Activated CD4-positive, alpha-beta T cell treated with anti-CD3 and anti-CD28 coated beads, Interleukin-2, amount 10 ng/mL, durations not matched to agents 7 days and 5 days (primary cell): ENCODE measurements around the gene SEPTIN11. TPM values are rescaled to one million over a fixed set of nuclear protein-coding genes. Genes with fewer than 3 reads are reported as not detected.

ENCODE experiments used
- CTCF ChIA-PET: fragments of 350-600 bp; sonication (Branson Sonifier 250); formaldehyde crosslinking; loops from one replicate; lab custom pipeline; 2021; ENCODE audit warnings: antibody characterized with exemption; lab: Charles Lee
- POLR2A ChIA-PET: fragments of 350-600 bp; sonication (Branson Sonifier 250); formaldehyde crosslinking; loops from one replicate; lab custom pipeline; 2021; ENCODE audit warnings: antibody characterized with exemption; lab: Charles Lee
- DNase-seq: peaks from one replicate; pipeline ENCODE4 v3.0.0-alpha.2; 2020
- H3K27ac Mint-ChIP-seq: one replicate; pipeline ENCODE4 v1.8.0; 2021; ENCODE audit warnings: mild to moderate bottlenecking, moderate library complexity, mixed read lengths
- H3K27me3 Mint-ChIP-seq: one replicate; pipeline ENCODE4 v1.8.0; 2021; ENCODE audit warnings: mixed read lengths
- H3K36me3 Mint-ChIP-seq: one replicate; pipeline ENCODE4 v1.8.0; 2021; ENCODE audit warnings: low read depth, mixed read lengths
- H3K4me1 Mint-ChIP-seq: one replicate; pipeline ENCODE4 v1.8.0; 2021; ENCODE audit warnings: mixed read lengths
- H3K4me3 Mint-ChIP-seq: one replicate; pipeline ENCODE4 v1.8.0; 2021; ENCODE audit warnings: mild to moderate bottlenecking, moderate library complexity, mixed read lengths
- H3K9me3 Mint-ChIP-seq: one replicate; pipeline ENCODE4 v1.8.0; 2021; ENCODE audit warnings: mixed read lengths
- total RNA-seq, 2 experiments: library from RNA; stranded (reverse); gene quantifications; one replicate each; pipeline ENCODE4 v1.2.3, GENCODE V29; 2021

SEPTIN11 gene
- total RNA-seq, 2 experiments from 2014 or later, result 23.4 to 24.5 TPM

DNA sequence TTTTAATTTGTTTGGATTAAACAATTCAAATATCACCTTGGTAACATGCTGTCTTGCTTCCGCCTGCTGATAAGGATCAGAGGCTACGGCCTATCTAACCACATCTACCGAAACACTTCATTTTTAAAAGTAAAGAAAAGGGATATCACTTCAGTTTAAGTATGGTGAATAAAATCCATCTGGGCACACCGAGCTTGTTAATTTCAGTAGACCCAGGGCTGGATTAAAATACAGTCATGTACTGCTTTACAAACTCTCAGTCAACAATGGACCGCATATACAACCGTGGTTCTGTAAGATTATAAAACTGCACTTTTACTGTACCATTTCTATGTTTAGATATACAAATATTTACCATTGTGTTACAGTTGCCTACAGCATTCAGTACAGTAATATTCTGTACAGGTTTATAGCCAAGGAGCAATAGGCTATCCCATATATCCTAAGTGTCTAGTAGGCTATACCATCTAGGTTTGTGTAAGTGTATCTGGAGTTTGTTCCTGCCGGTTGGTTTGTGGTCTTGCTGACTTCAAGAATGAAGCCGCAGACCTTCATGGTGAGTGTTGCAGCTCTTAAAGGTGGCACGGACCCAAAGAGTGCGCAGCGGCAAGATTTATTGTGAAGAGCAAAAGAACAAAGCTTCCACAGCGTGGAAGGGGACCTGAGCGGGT lies 40.0 kb downstream of the SEPTIN11 start:
- H3K9me3 Mint-ChIP-seq, result peaks cover 15% of the 10 kb centered on the region

DNA sequence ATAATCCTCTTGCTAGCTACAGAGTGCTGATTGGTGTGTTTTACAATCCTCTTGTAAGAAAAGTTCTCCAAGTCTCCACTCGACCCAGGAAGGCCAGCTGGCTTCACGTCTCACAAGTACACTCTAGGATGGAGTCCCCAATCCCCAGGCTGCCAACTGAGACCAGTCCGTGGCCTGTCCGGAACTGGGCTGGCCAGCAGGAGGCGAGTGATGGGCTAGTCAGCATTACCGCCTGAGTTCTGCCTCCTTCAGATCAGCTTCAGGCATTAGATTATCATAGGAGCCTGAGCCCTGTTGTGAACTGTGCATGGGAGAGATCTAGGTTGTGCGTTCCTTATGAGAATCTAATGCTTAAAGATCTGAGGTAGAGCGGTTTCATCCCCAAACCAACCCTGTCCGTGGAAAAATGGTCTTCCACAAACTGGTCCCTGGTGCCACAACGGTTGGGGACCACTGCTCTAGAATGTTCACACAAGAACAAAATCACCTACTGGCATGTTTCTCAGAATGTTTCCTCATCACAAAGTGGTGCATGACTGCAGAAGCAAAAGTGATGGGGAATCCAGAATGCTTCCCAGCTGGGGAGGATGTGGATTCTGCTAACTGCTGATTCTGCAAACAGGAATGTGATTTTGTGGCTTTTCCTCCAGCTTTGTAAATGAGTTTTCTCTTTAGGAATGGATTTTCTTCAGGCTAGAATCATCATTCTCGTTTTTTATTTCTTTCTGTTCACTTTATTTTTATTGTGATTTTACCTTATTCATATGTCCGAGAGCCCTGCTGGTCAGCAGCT lies 40.9 kb downstream of the SEPTIN11 start:
- H3K9me3 Mint-ChIP-seq, result peaks cover 15% of the 10 kb centered on the region
- DNase-seq, result no peak
- peaks cover 19% of the 10 kb centered on the region for H3K36me3 Mint-ChIP-seq
- POLR2A ChIA-PET, result no interaction called here
- no peak overlapping the region for H3K4me3 Mint-ChIP-seq
- CTCF ChIA-PET, result interaction anchor here (0.5 to 1.4 kb wide), 4 partner anchors 10 to 44 kb away, joined by 3 to 5 read pairs (median 3); no protein-coding TSS in a partner anchor
- H3K27ac Mint-ChIP-seq, result peak overlapping the region; percentile 75
- H3K4me1 Mint-ChIP-seq, result peaks cover 65% of the 10 kb centered on the region
- H3K27me3 Mint-ChIP-seq, result peaks cover 43% of the 10 kb centered on the region

More for the DNA sequence above, 40.0 kb downstream of the SEPTIN11 start:
- Mint-ChIP-seq H3K27ac (peak overlapping the region; percentile 75), H3K36me3 (peaks cover 18% of the 10 kb centered on the region), H3K27me3 (peaks cover 44% of the 10 kb centered on the region), H3K4me3 (peak overlapping the region; percentile 15), H3K4me1 (peaks cover 69% of the 10 kb centered on the region)
- DNase-seq, result peak; percentile 69
- CTCF ChIA-PET, result interaction anchor here (0.6 to 1.4 kb wide), 3 partner anchors 28 to 1654 kb away, joined by 3 read pairs; no protein-coding TSS in a partner anchor
- POLR2A ChIA-PET, result no interaction called here

DNA sequence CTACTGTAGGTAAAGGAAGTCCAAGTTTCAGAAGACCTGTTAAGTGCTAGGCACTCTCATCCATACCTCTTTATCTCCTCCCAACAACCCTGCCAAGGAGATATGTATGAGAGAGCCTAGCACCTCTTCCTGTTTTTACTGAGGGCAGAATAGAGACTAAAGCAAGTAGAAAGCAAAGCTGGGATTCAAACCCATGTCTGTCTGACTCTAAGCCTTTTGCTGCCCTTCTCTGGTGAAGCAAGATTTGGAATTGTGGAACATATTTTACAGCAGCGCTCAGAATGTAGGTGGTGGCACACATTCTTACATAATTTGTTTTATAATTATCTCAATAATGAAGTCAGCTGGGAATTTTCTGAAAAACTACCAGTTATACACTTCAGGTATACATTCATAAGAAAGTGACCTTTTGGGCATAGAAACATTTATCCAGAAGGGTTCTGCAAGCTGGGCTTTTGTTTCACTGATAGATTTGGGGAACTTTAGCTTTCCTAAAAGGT lies 41.7 kb downstream of the SEPTIN11 start:
- no peak overlapping the region for H3K4me3 Mint-ChIP-seq
- no peak for DNase-seq
- CTCF ChIA-PET, result interaction anchor here (0.5 to 1.4 kb wide), 3 partner anchors 10 to 43 kb away, joined by 3 to 5 read pairs (median 3); no protein-coding TSS in a partner anchor
- peaks cover 22% of the 10 kb centered on the region for H3K36me3 Mint-ChIP-seq
- POLR2A ChIA-PET, result no interaction called here
- peaks cover 68% of the 10 kb centered on the region for H3K4me1 Mint-ChIP-seq
- peaks cover 39% of the 10 kb centered on the region for H3K27me3 Mint-ChIP-seq
- peaks cover 15% of the 10 kb centered on the region for H3K9me3 Mint-ChIP-seq
- H3K27ac Mint-ChIP-seq, result no peak overlapping the region

DNA sequence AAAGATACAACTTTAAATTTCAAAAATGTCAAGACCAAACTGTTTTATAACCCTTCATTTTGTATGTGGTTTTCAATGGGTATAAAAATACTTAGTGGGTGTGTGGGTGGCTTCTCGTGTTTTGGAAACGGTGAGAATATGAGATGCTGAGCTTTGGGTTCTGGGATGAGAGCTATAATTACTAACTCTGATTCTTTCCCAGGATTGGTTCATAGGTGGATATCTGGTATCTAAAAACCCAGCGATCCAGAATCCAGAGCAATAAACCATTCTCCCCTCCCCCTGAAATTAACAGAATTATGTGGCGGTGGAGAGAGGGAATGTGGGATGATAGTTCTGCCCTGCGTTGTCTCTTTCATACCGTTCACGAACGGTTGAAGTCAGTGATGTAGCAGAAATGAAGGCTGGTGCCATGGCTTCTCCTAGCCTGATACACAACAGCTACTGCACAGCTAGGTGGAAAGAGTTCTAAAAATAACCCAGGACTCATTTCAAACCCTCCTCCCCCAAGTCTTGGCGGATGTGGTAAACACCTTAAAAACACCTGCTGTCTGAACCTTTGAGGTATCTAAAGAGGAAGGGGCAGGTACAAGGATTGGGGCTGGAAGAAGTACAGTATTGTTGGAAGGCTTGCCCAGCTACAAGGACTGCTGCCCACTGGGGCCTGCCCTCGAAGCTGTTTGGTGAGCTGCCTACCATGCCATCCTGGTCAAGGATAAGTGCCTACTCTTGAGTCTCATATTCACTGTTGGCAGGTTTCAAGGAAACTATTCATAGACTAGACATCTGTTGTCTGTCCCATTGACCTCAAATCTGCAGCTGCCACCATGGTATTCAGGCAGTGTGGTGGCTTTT lies 44.5 kb downstream of the SEPTIN11 start:
- Mint-ChIP-seq H3K27me3 (peaks cover 28% of the 10 kb centered on the region), H3K36me3 (peaks cover 25% of the 10 kb centered on the region)

DNA sequence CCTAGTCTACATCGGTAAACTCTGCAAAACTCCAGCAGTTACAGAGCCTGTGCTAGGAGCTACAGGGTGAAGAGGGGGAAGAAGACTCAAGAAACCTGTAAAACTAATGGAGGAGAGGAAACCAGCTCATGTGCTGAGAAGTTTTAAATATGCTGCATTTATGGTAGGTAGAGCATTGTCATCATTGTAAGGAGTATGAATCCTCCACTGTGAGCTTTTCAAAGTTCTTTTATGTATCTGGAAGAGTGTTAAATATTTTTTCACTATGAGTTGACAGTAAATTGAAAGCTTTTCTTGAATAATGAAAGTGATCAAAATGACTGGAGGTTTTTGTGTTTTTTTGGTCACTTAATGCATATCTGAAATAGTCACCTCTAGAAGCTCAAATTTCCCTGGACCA lies 46.2 kb downstream of the SEPTIN11 start:
- ChIA-PET POLR2A (interaction anchor here (0.6 kb wide), 1 partner anchor 161 kb away, joined by 3 read pairs; the partner anchor contains the start of gene CCNG2), CTCF (interaction anchor here (0.8 to 3.5 kb wide), 10 partner anchors 8 to 44 kb away, joined by 3 to 14 read pairs (median 4); no protein-coding TSS in a partner anchor)
- H3K36me3 Mint-ChIP-seq, result peaks cover 19% of the 10 kb centered on the region
- no peak overlapping the region for H3K27ac Mint-ChIP-seq
- no peak overlapping the region for H3K4me3 Mint-ChIP-seq
- peaks cover 25% of the 10 kb centered on the region for H3K27me3 Mint-ChIP-seq
- peaks cover 10% of the 10 kb centered on the region for H3K9me3 Mint-ChIP-seq
- H3K4me1 Mint-ChIP-seq, result peaks cover 35% of the 10 kb centered on the region
- no peak for DNase-seq

More for the DNA sequence above, 44.5 kb downstream of the SEPTIN11 start:
- CTCF ChIA-PET, result interaction anchor here (0.6 to 3.5 kb wide), 3 partner anchors 10 to 813 kb away, joined by 3 to 14 read pairs (median 9); no protein-coding TSS in a partner anchor
- POLR2A ChIA-PET, result no interaction called here
- peak overlapping the region; percentile 87 for H3K27ac Mint-ChIP-seq
- DNase-seq, result peak; percentile 84
- H3K4me1 Mint-ChIP-seq, result peaks cover 50% of the 10 kb centered on the region
- peaks cover 15% of the 10 kb centered on the region for H3K9me3 Mint-ChIP-seq
- peak overlapping the region; percentile 52 for H3K4me3 Mint-ChIP-seq

DNA sequence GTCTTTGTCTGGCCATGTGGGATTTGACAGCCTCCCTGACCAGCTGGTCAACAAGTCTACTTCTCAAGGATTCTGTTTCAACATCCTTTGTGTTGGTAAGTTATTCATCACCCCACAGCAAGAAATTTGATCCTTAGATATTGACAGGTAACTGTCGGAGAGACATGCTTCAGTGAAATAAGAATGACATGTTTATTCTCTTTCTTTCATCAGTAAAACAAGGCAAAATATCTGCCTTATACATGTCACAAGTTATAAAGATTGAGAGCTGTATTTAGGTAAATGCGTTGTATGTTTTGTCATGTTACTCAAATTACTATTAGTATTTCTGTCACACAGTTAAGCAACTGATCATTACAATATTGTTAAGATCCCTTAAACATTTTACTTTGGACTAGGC lies 46.9 kb downstream of the SEPTIN11 start:
- Mint-ChIP-seq H3K27ac (no peak overlapping the region), H3K4me1 (peaks cover 30% of the 10 kb centered on the region)
- POLR2A ChIA-PET, result no interaction called here

DNA sequence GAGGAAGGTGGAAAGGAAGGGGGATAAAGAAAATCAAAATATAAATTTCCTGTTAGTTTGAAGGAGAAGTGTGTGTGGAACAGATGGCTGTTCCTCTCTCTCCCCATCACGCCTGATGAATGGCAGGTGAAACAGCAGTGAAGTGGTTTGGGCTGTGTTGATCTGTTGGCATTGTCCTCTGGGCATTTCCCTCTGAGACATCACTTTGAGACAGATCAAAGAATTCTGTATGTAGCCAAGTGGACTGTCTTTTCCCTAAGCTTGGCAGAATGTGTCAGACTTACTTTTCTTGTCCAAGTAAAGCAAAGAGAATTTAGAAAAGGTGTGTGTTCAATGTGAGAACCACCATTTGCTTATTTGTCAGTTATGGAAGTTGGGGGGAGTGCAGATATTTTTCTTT lies 47.5 kb downstream of the SEPTIN11 start:
- Mint-ChIP-seq H3K36me3 (peaks cover 13% of the 10 kb centered on the region), H3K27me3 (peaks cover 19% of the 10 kb centered on the region), H3K4me1 (peaks cover 29% of the 10 kb centered on the region), H3K9me3 (peaks cover 8% of the 10 kb centered on the region), H3K4me3 (no peak overlapping the region), H3K27ac (no peak overlapping the region)
- CTCF ChIA-PET, result interaction anchor here (1.4 to 2.6 kb wide), 2 partner anchors 12 to 42 kb away, joined by 4 to 8 read pairs; no protein-coding TSS in a partner anchor
- no peak for DNase-seq
- POLR2A ChIA-PET, result no interaction called here

More for the DNA sequence above, 46.9 kb downstream of the SEPTIN11 start:
- CTCF ChIA-PET, result interaction anchor here (1.1 to 2.6 kb wide), 3 partner anchors 11 to 43 kb away, joined by 4 to 8 read pairs (median 4); no protein-coding TSS in a partner anchor
- Mint-ChIP-seq H3K4me3 (no peak overlapping the region), H3K27me3 (peaks cover 22% of the 10 kb centered on the region), H3K9me3 (peaks cover 8% of the 10 kb centered on the region), H3K36me3 (peaks cover 14% of the 10 kb centered on the region)
- no peak for DNase-seq

DNA sequence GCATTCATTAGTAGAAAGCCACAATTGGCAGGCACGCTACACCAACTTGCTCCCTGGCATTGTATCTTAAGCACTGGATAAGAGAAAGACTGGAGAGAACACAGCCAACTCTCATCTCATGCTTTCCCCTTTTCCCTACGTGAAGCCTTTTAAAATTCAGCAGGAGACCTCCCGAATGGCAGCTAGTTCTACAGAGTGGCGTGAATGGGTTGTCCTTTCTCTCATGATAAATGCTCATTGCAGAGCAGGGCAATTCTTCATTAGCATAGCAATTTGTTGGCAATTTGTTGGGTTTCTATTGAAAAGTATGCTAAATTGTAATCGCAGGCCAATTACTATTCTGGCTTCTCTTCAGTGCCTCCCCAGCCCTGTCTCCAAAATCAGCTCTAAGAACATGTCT lies 48.0 kb downstream of the SEPTIN11 start:
- Mint-ChIP-seq H3K4me3 (no peak overlapping the region), H3K9me3 (peaks cover 8% of the 10 kb centered on the region), H3K36me3 (peaks cover 12% of the 10 kb centered on the region), H3K27ac (no peak overlapping the region), H3K27me3 (peaks cover 16% of the 10 kb centered on the region), H3K4me1 (peaks cover 28% of the 10 kb centered on the region)
- DNase-seq, result no peak
- ChIA-PET CTCF (no interaction called here), POLR2A (no interaction called here)

DNA sequence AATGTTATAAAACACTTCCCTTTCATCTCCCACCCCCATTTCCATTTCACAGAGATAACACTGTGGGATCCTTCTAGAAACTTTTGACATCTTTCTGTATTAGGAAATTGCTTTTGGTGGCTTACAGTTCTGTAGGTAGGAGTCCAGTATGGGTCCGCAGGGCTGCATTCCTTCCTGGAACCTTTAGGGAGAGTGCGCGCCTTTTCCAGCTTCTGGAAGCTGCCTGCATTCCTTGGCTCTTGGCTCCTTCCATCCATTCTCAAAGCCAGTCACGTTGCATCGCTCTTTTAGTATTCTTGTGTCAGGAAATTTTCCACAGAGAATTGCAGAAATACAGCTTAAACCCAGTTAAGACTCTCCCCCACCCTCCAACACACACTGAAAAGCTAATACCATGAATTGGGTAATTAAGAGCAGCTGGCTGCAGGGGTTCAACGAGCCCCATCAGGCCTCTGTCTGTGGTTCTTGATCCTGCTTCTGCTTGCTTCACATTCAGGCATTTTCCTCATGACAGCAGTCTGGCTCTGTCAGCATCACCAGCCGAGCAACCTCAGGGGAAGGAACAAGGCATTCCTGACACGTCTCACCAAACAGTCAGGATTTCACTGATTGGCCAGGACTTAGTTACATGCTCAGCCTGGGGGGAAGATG lies 48.8 kb downstream of the SEPTIN11 start:
- Mint-ChIP-seq H3K4me1 (peaks cover 21% of the 10 kb centered on the region), H3K36me3 (peaks cover 6% of the 10 kb centered on the region), H3K27me3 (peaks cover 15% of the 10 kb centered on the region), H3K9me3 (peaks cover 1% of the 10 kb centered on the region), H3K27ac (no peak overlapping the region), H3K4me3 (no peak overlapping the region)
- ChIA-PET CTCF (no interaction called here), POLR2A (no interaction called here)
- no peak for DNase-seq
